GM19043 (cell line): ENCODE measurements around the gene APC2.
"Not testable (repeated sequence)": the region's sequence is repeated elsewhere in the genome, so short reads cannot be mapped to it uniquely, and the experiment has no call there.

Experiments used
- ATAC-seq: cut with Tn5 transposase; IDR thresholded peaks from one replicate; pipeline ENCODE4 v1.9.1; 2021; ENCODE audit warnings: low read depth; ENCODE audit not compliant: unreplicated experiment

Gene APC2

DNA sequence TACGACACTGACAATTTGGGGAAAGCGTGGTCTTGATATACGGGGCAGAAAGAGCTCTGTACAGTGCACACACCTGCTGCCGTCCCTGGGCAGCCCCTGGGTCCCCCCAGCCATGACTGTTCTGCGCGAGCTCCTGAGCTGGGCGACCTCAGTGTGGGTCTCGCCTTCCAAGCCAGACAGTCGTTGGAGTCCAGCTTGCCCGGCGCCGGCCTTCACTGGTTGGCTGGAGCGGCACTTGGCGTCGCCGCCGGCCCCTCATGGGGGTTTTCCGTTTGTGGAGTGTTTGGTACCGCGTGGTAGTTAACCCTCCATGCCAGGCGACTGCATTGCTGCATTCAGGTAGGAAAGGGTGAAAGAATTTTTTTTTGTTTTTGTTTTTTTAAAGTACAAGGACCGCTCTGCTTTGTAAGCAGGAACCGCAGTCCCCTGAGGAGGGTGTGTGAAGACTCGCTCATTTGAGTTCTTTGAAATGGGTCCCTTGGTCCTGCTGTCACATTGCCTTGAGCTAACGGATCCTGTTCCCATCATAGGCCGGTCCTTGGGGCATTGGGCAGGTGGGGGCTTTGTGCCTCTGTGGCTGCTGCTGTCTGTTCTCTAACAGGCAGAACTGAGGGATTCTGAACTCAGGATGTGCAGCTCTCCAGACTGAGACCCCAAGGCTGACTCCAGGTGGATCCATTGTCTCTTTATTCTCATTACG is 22.6 kb upstream of the APC2 start:
- no peak for ATAC-seq

DNA sequence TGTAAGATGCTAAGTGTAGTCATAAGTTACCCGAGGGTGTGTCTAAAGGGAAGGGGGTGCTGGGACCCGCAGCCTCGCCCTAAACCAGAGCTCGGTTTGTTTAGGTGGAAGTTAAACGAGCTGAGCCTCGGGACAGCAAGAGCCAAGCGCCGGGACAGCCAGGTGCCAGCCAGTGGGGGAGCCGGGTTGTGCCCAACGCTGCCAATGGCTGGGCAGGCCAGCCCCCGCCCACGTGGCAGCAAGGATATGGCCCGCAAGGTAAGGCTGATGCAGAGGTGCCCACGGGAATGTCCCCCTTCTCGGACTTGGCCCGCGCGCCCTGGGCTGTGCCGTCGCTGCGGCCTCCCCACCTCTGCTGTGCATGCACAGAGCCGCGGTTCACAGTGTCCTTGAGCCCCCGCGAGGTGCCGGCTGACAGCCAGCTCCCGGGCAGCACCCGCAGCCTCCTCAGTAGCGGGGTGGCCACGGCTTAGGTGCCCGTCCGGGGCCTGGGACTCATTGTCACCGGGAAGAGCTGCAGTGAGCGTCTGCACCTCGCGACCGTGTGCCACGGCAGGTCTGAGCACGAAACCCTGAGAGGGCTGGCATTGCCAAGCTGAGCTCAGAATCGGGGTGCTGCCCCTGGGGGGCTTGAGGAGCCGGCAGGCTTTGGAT is 21.1 kb upstream of the APC2 start:
- ATAC-seq = no peak

DNA sequence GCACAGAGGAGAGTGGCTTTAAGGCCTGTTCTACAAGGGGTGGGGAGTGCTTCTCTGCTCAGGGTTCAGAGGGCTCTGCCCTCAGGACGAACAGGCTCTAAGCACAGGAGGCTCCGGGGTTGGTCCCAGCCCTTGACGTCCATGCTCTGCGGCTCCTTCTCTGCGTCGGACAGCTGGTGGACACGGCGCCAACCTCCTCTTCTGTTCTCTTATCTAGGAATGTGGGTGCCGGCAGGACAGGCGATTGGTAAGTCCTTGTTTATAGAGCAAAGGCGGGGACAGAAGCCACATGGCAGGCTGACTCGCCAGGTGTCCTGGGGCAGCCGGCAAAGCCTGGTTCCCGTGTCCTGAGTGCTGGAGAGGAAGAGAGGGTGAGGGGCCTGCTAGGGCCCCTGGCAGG is 20.2 kb upstream of the APC2 start:
- no peak for ATAC-seq

DNA sequence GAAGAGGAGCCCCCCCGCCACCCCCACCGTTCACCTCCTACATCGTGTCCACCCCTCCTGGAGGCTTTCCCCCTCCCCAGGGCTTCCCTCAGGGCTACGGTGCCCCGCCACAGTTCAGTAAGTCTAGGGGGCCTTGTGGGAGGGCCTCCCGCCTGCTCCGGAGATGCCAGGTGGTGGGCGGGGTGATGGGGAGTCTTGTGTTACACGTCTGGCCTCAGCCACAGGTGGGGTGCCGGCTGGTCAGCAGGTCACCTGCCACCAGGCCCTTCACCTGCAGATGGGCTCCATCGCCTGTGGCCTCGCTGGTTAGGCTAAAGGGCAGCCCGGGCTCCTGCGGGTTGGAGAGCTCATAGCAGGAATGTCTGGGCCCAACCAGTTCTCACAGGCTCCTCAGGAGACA is 19.7 kb upstream of the APC2 start:
- no peak for ATAC-seq

DNA sequence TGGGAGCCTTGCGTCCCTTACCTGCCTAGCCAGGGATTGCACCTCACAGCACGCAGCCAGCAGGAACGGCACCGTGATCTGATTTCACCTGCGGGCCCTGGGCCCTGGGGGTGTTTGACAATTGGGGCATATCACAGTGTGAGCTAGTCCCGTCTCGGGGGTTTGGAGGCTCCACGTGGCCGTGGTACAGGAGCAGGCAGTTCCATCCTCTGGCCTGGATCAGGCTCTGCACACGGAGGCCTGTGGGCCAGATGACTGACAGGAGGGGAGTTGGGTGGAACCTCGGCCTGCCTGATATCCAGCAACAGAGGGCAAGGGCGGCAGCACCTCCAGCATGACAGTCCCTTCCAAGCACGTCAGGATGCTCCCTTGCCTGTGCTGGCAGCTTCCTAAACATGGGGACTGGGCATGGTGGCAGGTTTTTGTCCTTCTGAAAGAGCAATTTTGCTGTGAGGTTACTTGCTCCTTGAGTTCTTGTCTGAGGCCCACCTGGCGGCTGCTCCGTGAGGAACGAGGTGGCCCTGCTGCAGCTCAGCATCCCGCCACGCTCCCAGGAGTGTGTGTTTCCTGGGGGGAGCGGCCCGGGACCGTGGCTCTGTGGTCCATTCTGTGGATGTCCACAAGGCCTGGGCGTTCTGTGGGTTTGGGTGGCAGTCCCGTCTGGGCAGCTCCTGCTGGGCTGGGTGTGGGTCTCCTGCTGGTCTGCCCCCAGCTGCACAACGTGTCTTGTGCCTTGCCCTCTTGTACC is 18.0 kb upstream of the APC2 start:
- ATAC-seq = no peak

DNA sequence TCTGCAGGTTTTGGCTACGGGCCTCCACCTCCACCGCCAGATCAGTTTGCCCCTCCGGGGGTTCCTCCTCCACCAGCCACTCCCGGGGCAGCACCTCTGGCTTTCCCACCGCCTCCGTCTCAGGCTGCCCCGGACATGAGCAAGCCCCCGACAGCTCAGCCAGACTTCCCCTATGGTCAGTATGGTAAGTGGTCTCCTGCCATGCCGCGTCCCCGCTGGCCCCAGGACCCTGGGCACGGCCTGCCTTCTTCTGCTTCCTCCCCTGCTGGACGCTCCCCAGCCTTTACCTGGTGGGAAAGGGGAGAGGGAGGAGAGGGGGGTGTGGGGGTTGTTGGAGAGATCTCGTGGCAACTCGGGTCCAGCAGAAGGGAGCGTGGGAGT is 17.4 kb upstream of the APC2 start:
- no peak for ATAC-seq

DNA sequence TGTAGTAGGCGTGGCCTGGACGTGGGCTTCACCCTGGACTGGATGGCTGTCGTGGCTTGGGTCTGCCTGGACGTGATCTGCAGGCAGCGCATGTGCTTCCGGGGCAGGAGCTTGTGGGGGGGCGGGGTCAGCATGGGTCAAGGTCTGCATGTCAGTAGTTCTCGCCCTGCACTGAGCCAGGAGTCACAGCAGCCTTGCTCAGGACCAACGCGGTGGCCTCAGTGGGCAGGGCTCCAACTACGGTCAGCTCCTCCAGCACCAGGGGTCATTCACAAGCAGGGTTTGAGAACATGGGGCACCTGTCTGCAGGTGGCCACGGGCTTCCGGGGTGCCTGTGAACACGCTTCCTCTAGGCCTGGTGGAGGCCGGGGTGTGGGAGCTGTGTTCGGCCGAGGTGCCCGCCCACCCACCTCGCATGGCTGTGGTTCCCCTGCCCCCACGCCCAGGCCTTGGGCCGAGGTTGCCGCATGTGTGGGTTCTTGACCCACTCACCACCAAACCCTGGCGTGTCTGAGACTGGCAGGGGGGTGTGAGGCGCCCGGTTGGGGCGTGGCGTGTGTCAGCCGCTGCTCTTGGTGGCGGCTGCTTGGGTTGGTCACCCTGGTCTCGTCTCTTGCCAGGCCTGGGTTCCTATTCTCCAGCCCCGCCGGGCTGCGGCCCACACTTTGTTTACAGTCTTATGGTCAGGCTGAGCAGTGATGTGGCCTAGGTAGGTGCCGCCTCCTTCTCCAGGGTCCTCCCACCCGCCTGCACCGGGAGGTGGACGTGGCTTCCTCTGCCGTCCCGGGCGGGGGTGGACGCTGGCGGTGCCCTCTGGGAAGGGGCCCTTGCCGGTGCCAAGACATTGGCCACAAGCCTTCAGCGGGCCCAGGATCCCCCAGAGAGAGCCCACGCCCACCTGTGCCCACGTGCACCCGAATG is 16.5 kb upstream of the APC2 start:
- no peak for ATAC-seq

DNA sequence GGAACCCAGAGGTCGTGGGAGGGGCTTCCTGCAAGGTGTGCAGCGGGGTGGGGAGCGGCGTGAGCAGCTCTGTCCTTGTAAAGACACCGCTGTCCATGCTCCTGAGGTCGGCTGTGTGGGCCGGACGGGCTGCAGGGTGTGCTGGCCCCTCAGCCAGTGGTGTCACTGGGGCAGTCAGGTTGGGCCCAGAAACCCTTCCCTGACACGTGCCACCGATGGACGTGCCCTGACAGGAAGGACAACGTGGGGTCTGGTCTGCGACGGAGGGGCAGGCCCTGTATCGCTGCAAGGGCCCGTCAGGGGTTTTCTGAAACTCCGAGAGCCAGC is 15.9 kb upstream of the APC2 start:
- no peak for ATAC-seq

DNA sequence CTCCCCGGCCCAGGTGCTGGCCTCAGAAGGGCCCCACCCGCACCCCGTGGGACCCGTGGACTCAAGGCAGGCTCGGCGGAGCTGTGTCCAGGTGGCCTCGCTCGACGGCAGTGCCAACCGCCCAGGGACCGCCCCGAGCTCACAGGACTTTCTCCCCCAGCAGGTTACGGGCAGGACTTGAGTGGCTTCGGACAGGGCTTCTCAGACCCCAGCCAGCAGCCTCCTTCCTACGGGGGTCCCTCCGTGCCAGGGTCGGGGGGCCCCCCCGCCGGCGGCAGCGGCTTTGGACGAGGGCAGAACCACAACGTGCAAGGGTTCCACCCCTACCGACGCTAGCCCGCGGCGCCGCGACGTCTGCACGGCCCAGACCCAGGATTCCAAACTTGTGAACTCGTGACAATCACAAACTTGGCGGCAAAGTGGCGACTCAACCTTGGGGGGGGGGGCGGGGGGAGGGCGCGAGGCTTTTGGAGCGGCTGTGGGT is 15.3 kb upstream of the APC2 start:
- ATAC-seq = no peak

DNA sequence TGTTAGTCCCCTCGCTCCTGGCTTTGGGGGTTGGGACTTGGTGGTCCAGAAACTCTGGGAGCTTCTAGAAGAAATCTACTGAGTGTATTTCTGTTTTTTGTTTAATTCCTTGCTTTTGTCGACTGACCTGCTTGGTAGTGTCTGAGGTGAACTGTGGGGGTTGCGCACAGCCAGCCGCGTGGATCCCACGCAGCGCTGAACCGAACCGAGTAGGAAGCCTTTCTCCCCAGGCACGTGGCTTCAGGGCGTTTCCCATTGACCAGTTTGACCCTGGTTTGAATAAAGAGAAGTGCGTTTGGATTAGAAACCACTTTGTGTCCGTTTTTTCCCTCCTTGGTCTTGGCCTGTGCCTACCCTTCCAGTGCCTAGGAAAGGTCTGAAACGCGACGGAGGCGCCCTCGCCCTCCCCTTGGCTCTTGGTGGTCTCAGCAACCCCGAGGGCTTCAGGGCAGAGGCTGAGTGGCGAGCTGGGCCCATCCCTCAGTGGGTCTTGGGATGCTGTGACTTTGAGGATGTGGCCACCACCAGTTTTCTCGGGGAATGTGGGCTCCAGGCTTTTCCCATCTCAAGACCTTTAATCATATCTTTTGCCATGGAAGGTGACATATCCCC is 14.4 kb upstream of the APC2 start:
- ATAC-seq = no peak

DNA sequence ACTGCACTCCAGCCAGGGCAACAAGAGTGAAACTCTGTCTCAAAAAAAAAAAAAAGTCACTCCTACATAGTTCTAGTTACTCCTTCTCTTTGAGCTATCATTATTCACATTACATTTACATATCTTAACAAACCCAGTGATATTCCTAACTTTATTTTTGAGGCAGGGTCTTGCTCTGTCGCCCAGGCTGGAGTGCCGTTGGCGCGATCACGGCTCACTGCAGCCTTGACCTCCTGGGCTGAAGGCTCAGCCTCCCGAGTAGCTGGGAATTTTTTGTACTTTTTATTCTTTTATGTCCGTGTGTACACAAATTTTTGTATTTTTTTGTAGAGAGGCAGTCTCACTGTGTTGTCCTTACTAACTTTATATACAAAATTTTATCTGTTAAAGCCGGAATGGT is 12.3 kb upstream of the APC2 start:
- ATAC-seq = no peak

DNA sequence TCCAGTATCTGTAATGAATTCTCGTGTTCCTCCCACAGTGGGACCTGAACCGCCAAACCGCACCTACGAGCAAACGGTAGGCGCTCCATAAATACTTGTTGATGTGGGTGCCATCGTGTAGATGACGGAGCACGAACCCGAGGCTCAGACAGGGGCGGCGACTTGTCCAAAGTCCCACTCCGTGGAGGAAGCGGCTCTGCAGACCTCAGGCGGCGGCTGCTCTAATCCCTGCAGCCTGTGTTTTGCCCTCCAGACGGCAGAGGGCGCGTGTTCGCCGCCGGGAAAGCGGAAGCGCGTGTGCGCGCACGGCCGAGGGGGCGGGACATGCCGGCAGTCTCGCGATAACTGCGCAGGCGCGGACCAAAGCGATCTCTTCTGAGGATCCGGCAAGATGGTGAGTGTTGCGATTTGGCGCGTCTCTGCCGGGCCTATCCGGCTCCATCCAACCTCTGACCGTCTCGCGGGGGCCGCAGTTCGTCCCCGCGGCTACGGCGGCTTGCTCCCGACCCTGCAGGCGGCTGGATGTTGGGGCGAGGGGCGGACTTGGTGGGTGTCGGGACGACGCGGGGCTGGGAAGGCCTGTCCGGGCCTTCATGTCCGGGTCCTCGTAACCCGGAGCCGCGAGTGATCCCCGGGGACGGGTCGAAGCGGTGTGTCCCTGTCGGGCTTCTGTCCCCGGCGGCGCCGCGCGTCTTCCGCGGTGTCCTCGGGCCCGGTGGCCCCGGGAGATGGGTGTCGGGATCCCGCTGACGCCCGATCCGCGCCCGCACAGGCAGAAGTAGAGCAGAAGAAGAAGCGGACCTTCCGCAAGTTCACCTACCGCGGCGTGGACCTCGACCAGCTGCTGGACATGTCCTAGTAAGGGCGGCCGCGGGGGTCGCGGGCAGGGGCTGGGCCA is 11.6 kb upstream of the APC2 start, which contains the start of gene RPS15:
TSS of gene RPS15 (plus strand) at position 362 of the 898 bp plus-strand sequence. CDS start at position 392, 30 bp downstream.
- ATAC-seq = peak; percentile 82

DNA sequence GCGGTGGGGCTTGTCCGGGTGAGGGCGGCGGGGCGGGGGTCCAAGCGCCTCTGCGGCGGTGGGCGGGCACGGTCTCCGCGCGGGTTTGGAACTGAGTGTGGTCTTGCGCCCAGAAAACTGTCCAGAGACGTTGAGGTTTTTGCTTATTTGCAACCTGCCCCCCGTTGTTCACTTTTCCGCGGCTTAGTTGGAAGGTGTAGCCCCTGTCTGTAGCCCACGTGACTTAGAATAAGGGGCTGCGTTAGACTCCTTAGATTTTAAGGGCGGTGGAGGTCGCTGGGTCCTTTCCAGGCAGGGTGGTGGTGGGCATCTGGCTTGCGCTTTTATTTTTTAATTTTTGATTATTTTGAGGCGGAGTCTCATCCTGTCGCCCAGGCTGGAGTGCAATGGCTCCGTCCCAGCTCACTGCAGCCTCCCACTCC is 11.0 kb upstream of the APC2 start:
- no peak for ATAC-seq

DNA sequence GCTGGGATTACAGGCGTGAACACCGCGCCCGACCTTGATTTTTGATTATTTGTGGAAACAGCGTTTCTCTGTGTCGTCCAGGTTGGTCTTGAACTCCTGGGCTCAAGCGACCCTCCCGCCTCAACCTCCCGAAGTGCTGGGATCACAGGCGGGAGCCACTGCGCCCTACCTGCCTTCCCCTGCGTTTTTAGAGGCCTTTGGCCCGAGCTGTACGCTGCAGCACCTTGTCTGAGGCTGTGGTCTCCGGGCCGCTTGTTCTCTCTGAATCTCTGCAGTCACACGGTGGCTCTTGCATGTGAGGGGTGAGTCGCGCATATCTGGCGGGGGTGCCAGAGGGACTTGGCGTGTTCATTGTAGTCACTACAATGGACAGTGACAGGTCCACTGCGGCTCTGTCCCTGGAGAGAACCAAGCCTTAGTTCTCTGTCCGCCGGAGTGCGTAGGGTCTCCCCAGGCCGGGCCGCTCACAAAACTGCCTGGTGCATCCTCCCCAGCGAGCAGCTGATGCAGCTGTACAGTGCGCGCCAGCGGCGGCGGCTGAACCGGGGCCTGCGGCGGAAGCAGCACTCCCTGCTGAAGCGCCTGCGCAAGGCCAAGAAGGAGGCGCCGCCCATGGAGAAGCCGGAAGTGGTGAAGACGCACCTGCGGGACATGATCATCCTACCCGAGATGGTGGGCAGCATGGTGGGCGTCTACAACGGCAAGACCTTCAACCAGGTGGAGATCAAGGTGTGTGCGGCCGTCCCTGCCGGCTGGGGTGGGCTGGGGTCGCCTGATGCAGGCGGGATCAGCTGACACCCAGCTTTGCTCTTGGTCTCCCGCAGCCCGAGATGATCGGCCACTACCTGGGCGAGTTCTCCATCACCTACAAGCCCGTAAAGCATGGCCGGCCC is 10.2 kb upstream of the APC2 start:
- not testable (repeated sequence) for ATAC-seq

DNA sequence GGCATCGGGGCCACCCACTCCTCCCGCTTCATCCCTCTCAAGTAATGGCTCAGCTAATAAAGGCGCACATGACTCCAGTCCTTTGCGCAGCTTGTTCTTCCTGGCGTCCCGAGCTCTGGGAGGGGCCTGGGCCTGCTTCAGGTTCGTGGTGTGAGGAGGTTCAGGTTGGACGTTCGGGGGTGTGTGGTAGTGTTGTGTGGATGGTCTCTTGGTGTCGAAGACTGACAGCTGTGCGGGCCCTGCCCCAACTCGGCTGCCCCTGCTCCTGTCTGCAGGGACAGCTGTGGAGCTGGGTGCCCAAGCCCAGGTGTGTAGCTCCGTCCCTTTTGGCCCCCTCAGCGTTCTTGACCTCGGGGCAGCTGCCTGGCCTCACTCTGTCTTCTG is 9.5 kb upstream of the APC2 start:
- ATAC-seq = no peak

DNA sequence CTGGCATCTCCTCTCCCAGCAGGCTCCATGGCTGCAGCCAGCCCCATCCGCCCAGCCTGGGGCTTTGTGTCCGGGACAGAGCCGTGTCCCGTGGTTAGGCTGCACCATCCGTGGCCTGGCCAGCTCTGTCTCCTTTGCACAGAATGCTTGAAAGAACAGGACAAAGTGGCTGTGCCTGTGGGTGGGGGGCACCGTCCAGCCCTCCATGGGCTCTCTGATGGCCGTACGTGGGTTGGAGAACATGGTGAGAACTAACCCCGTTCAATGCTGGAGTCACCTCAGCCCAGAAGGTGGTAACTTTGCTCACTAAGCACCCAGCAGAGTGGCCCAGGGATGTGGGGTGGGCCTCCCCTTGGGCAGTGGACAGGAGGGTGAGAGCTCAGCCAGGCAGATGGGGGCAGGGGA is 8.9 kb upstream of the APC2 start:
- no peak for ATAC-seq

DNA sequence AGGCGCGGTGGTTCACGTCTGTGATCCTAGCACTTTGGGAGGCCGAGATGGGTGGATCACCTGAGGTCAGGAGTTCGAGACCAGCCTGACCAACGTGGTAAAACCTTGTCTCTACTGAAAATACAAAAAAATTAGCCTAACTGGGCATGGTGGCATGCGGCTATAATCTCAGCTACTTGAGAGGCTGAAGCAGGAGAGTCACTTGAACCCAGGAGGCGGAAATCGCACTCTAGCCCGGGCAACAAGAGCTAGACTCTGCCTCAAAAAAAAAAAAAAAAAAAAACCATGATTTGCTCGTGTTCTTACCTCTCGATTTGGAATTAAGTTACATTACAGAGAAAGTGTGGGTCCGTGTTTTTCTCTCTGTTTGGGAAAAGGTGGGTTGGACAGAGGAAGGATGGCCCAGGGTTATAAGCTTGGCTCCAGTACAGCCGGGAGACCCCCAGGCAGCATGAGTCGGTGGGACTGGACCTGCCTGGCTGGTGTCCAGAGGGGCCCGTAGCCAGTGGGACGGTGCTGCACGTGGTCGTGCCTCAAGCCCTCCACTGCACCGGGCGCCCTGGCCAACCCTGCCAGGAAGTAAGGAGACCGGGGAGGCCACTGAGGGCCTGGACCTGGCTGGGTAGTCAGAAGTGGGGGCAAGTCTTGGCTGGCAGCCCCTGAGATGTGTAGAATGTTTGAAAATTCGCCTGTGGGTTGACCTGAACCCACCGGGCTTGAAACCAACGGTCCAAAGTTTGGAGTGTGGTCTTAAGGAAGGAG is 8.1 kb upstream of the APC2 start:
- no peak for ATAC-seq
